ENCODE data around the gene TBK1.

TBK1 gene

GRCh38 chr12:64451687-64452558 is at the start of gene TBK1:
TBK1 (plus strand) TSS chr12:64452120; CDS start chr12:64455871, 3,751 bp downstream.
- peak; percentile 75 for DNase-seq

GRCh38 chr12:64402181-64402580 is 49.7 kb upstream of the TBK1 start:
- DNase-seq: no peak

GRCh38 chr12:64403707-64404469 is 48.0 kb upstream of the TBK1 start, which contains the start of gene XPOT:
XPOT (plus strand) TSS chr12:64404392; CDS start chr12:64410036, 5,644 bp downstream.
- DNase-seq: peak; percentile 88

DNA sequence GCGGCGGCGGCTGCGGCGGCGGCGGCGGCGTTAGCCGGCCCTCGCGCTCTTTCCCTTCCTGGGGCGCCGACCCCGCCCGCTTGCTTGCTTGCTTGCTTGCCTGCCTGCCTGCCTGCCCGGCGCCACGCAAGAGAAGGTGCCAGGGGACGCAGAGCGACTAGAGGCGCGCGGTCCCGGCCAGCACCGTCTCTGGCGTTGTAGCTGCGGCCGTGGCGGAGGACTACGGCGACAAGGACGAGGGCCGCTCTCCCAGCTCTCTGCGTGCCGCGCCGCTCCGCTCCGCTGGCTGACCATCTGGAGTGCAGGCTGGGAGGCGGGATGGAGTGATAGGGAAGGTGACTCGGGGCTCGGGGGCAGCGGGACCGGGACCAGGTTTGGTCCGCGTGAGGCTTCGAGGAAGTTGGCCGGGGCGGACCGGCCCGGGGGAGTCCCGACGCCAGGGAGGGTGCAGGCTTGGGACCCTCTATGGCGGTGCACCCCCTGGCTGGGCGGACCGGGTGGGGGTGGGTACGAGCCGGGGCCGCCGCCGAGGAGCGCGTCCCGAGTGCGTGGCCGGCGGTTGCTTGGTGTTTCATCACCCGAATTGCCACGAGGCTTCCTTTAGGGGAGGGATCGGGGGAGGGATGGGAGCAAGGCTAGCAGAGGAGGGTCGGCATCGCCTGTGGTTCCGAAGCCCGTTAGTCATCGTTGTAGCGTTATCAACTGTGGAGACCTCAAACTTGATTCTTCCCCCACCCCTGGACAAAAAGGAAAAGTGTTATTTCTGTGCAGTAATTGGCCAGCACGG is 47.3 kb upstream of the TBK1 start:
- peak; percentile 83 for DNase-seq

DNA sequence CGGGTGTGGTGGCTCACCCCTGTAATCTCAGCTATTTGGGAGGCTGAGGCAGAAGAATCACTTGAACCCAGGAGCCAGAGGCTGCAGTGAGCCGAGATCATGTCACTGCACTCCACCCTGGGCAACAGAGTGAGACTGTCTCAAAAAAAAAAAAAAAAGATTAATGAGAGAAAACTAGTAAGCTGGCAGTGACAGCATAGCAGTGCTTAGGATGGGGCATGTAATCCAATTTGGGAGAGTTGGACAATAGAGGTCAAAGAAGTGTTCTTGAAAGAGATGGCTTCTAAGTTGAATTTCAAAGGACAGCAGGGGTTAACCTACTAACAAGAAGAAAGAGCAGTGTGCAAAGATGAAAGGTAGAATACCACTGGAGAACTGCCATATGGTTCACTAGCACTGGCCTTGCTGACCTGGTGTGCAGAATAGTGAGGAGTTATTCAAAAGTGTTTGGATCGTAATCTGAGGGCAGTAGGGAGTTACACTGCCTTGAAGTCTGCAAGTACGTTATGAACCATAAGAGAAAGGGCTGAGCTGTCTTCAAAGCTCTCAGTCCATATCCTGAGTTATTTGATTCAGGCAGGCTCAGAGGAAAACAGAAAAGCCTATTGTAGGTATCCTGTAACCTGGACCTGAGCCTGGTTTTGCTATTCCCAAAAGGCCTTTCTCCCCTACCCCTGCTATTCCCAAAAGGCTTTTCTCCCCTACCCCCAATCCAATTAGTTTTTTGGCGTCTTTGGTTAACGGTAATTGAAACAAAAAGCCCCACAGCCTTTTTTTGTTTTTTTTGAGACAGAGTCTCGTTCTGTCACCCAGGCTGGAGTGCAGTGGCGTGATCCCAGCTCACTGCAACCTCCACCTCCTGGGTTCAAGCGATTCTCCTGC is 44.3 kb upstream of the TBK1 start:
- no peak for DNase-seq

DNA sequence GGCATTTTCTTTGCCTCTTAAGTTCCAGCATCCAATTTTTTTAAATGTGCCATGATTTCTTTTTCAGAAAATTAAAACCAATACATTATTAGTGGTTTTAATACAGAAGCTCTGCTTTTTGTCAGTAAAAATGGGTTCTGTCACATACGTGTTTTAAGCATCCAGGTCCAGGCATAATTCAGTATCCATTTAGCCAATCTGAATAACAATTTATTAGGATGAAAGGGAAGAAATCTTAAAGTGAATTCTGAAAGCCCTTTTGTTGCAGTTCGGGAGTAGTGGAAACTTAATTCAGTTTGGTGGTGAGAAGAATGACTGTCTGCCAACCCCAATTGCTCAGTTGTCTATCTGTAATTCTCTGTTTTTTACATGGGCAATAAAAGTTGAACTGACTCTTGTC is 40.5 kb upstream of the TBK1 start:
- no peak for DNase-seq

DNA sequence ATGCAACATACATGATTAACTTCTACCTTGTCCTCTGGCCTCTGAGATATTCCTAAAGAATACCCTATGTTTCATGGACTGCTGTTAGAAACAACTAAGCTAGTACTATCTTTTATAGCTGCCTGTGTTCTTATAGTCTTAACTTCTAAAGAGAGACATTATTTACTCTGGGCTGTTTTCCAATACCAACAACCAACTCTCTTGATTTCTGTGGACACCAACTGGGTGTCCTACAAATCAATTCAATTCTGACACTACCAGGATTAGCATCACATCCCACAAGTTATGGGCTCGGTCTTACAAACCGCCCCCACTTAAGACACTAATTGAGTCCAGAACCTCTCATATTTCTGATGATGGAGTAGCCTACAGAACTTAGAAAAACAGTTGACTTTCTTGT is 39.5 kb upstream of the TBK1 start:
- DNase-seq: no peak

GRCh38 chr12:64413884-64414283 is 38.0 kb upstream of the TBK1 start:
- no peak for DNase-seq

DNA sequence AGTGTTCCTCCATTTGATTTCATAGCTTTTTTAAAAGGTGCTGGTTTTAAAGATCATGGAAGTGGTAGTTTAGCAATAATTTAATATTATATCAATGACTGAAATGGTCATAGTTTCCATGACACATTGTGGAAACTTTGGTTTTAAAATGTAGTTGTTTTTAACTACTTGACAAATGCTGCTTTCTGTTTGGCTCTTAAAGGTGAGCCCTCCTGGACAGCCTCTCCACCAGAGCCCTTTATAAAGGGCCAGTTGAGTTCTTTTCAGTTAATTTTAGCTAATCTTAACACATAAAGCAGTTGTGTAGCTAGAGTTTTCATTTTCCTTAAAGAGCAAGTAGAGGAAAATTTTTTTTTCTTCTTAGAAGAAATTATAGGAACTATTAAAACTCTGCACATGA is 33.7 kb upstream of the TBK1 start:
- DNase-seq: no peak

GRCh38 chr12:64419696-64420095 is 32.2 kb upstream of the TBK1 start:
- DNase-seq: no peak

DNA sequence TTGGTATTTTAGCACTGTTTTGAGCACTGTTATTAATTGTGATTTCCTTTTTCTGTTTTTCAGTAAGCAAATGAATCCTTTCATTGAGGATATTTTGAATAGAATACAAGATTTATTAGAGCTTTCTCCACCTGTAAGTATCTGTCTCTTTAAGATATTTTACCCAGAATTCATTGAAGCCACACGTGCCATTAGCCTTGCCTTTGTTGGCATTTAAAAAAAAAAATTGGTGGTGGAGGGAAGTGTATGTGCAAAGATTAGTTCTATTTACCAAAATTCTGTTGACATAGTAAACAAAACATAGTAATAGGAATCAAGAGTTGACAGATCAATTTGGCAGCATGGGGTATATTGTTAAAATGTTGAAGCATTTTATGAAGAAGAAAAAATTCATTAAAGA is 23.9 kb upstream of the TBK1 start:
- DNase-seq: no peak

DNA sequence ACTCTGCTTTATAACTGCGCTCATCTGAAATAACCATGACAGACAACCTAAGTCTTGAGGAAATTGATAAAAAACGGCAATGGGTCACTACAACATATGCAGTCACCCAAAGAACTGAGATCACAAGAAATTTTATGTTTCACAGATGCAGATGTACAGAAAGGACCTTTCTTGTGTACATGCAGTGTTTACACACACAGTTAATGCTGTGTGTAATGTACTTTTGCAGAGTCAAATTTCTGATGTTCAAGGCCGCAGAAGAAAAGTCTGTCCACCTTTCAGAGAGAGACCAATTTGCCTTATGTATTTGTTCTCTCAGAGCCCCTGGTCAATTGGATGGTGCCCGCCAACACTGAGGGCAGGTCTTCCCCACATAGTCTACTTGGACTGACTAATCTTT is 23.0 kb upstream of the TBK1 start:
- DNase-seq: no peak

DNA sequence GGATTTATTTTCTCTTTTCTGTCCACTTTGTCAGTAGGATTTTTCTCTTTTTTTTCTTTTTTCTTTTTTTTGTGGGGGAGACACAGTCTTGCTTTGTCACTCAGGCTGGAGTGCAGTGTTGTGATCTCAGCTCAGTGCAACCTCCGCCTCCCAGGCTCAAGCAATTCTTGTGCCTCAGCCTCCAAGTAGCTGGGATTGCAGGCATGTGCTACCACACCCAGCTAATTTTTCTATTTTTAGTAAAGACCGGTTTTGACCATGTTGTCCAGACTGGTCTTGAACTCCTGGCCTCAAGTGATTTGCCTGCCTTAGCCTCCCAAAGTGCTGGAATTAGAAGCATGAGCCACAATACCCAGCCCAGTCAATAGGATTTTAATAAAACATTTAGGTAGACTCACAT is 21.0 kb upstream of the TBK1 start:
- no peak for DNase-seq

GRCh38 chr12:64431791-64432190 is 20.1 kb upstream of the TBK1 start:
- DNase-seq: no peak

GRCh38 chr12:64433915-64434314 is 18.0 kb upstream of the TBK1 start:
- no peak for DNase-seq

DNA sequence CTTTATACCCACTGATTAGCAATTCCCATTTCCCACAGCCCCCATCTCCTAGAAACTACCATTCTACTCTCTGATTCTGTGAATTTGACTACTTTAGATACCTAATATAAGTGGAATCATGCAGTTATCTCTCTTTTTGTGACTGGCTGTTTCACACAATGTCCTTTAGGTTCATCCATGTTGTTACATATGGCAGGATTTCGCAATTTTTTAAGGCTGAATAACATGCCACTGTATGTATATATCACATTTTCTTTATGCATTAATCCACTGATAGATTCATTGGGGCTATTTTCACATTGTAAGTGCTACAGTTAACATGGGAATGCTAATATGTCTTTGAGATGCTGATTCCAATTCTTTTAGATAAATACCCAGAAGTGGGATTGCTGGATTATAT is 11.8 kb upstream of the TBK1 start:
- no peak for DNase-seq

- no peak for DNase-seq
These were observed 6.4 kb upstream of the TBK1 start for GRCh38 chr12:64445490-64445889.

GRCh38 chr12:64446295-64446694 is 5.6 kb upstream of the TBK1 start:
- no peak for DNase-seq

- DNase-seq: no peak
These were observed 1.8 kb upstream of the TBK1 start for GRCh38 chr12:64450057-64450640.

DNA sequence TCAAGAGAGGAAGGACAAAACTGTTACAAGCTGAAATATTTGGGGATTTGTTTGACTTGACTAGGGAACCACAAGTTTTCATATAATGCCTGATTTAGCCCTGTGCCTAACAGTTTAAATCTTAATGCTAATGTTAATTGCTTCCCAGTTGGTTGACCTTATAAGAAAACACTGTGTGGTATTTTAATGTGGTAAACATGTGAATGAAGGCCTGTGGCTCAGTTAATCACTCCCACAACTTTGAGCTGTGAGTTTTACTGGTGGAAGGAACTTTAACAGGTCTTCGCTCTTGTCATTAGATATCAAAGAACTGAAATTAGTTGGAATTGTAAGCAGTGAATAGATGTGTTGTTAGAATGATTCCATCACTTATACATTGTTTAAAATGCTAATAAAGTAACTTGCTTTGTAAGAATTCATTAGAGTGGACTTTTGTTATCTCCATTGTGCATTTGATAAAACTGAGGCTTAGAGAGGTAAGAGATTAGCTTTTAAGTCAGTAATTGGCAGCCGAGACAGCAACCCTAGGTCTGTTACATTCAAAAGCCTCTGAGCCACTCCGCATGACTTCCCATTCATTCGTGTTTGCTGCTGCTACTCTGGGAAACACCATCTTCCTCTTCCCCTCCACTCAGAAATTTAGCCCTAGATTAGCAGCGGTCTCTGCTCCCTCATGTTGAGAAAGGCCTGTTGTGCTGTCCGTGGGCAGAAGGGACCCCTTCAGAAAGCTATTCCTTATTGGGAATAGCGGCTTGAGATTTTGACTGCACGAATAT is 1.0 kb upstream of the TBK1 start:
- DNase-seq: no peak

Data from amniotic stem cell (primary cell).